Right lobe of liver (tissue), 4 donors: Measurements from ENCODE around the gene PAK6.

Experiments
- CTCF ChIP-seq, 4 donors: fragments of 200-600 bp in 3 of 4; fragments of 450-650 bp in 1 of 4; IDR thresholded peaks; one replicate each; pipeline versions ENCODE4 v1.5.1 to v1.8.0; 2016 to 2022; ENCODE audit warnings: antibody characterized with exemption in 4 of 4, mild to moderate bottlenecking in 2 of 4
- POLR2A ChIP-seq: fragments of 450-650 bp; IDR thresholded peaks from one replicate; pipeline ENCODE4 v1.6.1; 2017; ENCODE audit warnings: antibody characterized with exemption, mild to moderate bottlenecking
- donor health status: DM: no; HTN: no; CAD: no.
- donor health status: DM: no; HTN: no; CAD: no.
- donor health status: DM: no; HTN: yes; CAD: no.

- TF ChIP-seq CTCF (IDR thresholded peaks at IDR 0.05) (no peak), POLR2A (no peak)
These were observed 64.1 kb downstream of the PAK6 start for GRCh38 chr15:40302981-40303380.
